Measurements from ENCODE around the gene ZFAND6.
"Not testable (repeated sequence)": the region's sequence is repeated elsewhere in the genome, so short reads cannot be mapped to it uniquely, and the experiment has no call there.

ZFAND6 gene

GRCh38 chr15:80099241-80099640, 39.8 kb downstream of the ZFAND6 start:
- no peak for DNase-seq (ENCODE audit: low read depth)

DNA sequence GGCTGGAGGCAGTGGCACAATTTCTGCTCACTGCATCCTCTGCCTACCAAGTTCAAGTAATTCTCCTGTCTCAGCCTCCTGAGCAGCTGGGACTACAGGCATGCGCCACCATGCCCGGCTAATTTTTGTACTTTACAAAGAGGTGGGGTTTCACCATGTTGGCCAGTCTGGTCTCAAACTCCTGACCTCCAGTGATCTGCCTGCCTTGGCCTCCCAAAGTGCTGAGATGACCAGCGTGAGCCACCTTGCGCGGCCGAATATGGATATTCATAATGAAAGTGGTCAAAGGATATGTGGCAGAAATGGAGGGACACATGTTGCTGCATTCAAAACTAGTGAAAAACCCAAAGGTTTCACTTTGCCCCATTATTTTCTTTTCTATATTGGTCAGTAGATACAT, 40.2 kb downstream of the ZFAND6 start:
- not testable (repeated sequence) for DNase-seq (ENCODE audit: low read depth)

GRCh38 chr15:80100247-80100646, 40.8 kb downstream of the ZFAND6 start:
- no peak for DNase-seq (ENCODE audit: low read depth)

GRCh38 chr15:80105193-80105592, 45.7 kb downstream of the ZFAND6 start:
- DNase-seq (ENCODE audit: low read depth) = no peak

DNA sequence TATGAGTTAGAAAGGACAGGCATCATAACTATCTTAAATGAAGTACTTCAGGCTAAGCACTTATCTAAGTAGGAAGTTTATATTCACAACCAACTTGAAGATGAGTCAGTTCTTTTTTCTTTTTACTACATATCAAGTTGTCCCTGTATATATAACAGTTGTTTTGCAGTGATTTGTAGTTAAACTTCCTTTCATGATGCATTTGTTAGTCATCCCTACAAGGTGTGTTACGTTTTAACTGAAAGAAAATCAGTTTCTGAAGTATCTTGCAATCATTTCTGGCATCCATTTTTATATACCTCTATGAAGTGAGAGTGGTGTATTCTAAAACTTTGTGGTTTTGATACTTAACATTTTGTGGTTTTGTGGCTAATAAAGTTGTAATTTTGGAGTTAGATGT, 46.1 kb downstream of the ZFAND6 start:
- DNase-seq (ENCODE audit: low read depth) = no peak

- no peak for DNase-seq (ENCODE audit: low read depth)
Observed at GRCh38 chr15:80106051-80106450, 46.6 kb downstream of the ZFAND6 start.

GRCh38 chr15:80107204-80107603, 47.7 kb downstream of the ZFAND6 start:
- DNase-seq (ENCODE audit: low read depth) = no peak

DNA sequence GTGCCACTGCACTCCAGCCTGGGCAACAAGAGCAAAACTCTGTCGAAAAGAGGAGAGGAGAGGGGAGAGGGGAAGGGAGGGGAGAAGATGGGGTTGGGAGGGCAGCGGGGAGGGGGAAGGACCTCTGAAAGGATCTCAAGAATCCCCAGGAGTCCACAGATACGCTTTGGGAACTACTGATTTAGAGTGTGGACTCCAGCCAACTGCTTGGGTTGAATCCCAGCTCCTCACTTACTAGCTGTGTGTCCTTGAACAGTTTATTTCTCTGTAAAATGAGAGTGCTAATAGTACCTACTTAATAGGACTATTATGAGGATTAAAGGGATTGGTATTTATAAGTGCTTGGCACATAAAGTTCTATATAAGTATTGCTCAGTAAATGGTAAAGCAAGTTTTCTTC, 48.3 kb downstream of the ZFAND6 start:
- no peak for DNase-seq (ENCODE audit: low read depth)

DNA sequence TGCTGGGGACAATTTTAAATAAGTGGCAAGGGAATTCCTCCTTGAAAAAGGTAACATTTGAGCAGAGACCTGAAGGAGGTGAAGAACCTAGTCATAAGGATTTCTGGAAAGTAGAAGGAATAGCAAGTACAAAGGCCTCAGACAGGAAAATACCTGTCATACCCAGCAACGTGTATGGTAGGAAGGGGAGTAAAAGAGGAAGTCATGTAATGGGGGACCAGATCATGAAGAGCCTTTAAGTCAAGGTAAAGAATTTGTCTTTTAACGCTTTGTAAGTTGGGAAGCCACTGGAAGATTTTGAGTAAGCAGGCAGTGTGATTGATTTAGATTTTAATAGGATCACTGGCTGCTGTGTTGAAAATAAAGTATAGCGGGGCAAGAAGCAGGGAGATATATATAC, 49.9 kb downstream of the ZFAND6 start:
- DNase-seq (ENCODE audit: low read depth) = no peak

- DNase-seq (ENCODE audit: low read depth) = no peak
Observed at GRCh38 chr15:80110920-80111319, 51.4 kb downstream of the ZFAND6 start.

DNA sequence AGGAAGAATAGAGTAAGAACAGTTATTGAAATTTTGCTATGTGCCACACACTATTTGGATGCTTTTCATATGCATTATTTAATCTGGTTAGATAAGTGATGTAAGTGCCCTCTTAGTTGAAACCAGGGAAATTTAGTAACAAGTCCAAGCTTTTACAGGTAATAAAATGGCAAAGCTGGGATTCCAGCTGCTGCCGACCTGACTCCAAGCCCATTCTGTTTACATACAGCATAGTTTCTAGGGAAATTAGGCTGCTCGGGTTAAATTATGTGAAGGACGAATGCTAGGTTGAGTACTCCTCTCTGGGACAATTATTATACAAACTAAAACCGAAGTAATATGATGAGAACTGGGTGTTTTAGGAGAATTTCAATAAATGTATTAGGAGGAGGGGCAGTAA, 54.6 kb downstream of the ZFAND6 start:
- DNase-seq (ENCODE audit: low read depth) = no peak

DNA sequence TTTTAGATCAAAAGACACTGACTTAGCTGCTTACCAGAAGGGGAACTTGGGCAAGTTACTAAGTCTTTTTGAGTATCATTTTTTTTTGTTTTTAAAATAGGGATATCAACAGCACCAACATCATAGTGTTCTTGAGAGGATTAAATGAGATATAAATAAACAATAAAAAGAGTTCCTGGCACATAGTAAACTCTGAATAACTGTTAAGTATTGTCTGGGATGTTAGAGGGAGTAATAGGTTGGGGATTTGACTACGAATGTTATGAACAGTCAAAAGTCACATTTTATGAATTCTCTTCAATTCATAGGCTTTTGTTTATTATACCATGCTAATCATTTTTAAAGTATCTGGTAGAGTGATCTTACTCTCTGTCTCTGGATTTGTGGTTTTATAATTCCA, 55.5 kb downstream of the ZFAND6 start:
- DNase-seq (ENCODE audit: low read depth) = no peak

GRCh38 chr15:80118956-80119355, 59.5 kb downstream of the ZFAND6 start:
- no peak for DNase-seq (ENCODE audit: low read depth)

GRCh38 chr15:80120636-80121035, 61.2 kb downstream of the ZFAND6 start:
- no peak for DNase-seq (ENCODE audit: low read depth)

- DNase-seq (ENCODE audit: low read depth) = no peak
Observed at GRCh38 chr15:80121546-80121945, 62.1 kb downstream of the ZFAND6 start.

DNA sequence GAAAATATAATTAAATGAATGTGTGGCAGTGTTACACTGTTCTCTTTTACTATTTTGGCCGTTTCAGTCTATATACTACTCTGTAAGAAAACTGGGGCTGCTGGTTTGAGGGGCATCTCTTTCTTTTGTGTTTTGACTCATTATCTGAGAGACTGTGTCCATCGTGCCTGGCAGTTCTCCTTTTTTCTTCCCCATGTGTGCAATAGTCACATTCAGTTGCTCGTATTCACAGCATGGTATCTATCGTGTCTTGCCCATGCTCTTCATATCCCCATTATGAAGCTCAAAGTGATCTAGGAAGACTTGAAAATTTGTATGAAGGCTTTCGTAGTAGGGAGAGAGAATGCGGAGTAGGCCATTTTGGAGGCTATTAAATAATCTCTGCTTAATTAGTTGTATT, 63.6 kb downstream of the ZFAND6 start:
- no peak for DNase-seq (ENCODE audit: low read depth)

DNA sequence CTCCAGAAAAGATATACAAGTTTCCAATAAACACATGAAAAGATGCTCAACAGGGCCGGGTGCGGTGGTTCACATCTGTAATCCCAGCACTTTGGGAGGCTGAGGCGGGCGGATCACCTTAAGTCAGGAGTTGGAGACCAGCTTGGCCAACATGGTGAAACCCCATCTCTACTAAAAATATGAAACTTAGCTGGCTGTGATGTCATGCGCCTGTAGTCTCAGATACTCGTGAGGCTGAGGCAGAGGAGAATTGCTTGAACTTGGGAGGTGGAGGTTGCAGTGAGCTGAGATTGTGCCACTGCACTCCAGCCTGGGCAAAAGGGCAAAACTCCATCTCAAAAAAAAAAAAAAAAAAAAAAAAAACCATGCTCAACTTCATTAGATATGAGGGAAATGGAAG, 67.8 kb downstream of the ZFAND6 start:
- DNase-seq (ENCODE audit: low read depth) = not testable (repeated sequence)

DNA sequence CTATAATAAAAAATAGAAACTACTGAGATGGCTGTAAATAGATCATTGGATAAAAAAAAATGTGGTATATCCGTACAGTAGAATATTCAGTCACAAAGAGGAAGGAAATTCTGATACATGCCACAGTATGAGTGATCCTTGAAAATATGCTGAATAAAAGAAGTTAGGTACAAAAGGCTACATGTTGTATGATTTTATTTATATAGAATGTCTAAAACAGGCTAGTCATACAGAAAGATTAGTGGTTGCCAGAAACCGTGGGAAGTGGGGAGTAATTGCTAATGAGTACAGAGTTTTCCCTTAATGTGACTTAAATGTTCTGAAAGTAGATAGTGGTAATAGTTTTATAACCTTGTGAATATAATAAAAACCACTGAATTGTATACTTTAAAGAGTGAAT, 68.4 kb downstream of the ZFAND6 start:
- no peak for DNase-seq (ENCODE audit: low read depth)

DNA sequence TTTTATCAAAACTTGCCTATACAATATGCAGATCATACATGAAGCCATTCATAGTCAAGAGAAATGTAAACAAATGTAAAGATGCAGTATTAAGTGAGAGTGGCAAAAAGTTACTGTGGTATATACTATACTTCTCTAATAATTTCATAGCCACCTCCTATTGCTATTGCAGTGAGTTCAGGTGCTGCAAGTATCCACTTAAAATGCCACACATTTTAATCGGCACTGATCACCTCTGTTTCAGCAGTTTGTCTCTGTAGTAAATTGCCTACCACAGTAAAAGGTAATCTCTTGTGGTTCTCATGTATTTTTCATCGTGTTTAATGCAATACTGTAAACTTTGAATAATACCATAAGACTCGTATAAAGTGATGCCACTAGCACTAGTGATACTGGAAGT, 72.9 kb downstream of the ZFAND6 start:
- no peak for DNase-seq (ENCODE audit: low read depth)

DNA sequence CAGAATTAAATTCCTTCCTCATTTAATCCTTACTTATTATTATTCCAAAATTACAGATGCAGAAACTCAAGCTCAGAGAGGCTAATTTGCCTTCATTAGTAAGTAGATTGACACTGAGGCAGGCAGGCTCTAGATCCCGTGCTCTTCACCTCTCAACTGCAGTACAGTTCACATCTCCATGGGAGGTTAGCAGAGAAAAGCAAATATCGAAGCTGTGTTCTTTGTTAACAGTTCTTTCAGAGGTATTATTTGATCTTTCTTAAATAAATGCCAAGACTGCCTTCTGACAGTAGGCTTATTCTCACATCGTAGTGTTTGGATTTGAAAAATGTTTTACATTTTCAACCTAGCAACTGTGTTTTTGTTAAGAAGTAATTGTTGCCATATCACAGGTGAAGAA, 77.4 kb downstream of the ZFAND6 start:
- DNase-seq (ENCODE audit: low read depth) = no peak

DNA sequence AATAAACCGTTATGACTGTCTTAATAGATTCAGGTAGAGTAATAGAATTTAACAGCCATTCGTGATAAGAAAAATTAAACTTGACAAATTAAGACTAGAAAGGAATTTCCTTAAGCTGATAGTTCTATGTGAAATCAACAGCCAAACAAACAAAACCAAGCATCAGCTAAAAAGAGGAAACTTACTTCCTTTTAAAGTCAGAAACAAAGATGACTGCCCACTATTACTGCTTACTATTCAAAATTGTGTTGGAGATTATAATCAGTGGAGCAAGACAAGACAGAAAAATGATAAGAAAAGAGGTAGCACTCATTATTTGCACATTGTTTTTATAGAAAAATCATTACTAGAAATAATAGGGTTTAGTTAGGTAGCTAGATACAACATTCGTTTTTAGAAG, 79.5 kb downstream of the ZFAND6 start:
- no peak for DNase-seq (ENCODE audit: low read depth)

- DNase-seq (ENCODE audit: low read depth) = no peak
Observed at GRCh38 chr15:80140909-80141308, 81.4 kb downstream of the ZFAND6 start.

DNA sequence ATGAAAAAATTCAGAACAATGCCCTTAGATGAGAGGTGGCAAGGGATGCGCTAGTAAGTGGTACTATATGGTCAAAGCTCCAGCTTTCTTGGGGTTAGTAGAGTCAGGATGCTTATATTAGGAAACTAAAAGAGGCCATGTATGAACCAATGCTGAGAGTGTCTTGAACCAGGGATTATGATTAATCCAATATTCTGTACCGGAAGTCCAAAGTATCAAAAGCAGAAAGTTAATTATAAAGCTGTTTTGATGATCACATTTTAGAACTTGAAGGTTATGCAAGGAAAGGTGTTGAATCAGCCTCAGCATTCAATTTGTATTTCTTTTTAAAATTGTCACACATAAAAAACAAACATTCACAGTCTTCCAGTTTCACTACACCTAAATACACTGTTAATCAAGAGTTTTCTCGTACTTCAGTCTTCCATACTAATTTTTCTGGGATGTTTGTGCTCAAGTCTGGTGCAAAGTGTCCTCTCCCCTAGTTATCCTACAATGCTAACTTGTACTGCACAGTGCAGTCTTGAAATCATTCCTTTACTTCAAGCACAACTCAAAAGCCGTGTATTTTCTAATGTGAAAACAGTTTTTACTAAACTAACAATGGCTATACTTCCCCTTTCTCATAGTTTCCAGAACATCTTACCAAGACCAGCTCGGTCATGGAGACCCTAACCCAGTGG, 82.6 kb downstream of the ZFAND6 start:
- no peak for DNase-seq (ENCODE audit: low read depth)

DNA sequence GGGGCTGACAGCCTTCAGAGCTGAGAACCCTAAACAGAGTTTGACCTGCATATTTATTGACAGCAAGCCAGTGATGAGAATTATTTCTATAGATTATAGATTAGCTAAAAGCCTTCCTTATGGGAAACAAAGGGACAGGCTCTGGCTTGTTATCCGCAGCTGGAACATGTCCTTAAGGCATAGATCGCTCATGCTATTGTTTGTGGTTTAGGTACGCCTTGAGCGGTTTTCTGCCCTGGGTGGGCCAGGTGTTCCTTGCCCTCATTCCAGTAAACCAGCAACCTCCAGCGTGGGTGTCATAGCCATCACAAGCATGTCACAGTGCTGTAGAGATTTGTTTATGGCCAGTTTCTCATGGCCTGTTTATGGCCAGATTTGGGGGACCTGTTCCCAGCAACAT, 83.2 kb downstream of the ZFAND6 start:
- no peak for DNase-seq (ENCODE audit: low read depth)

DNA sequence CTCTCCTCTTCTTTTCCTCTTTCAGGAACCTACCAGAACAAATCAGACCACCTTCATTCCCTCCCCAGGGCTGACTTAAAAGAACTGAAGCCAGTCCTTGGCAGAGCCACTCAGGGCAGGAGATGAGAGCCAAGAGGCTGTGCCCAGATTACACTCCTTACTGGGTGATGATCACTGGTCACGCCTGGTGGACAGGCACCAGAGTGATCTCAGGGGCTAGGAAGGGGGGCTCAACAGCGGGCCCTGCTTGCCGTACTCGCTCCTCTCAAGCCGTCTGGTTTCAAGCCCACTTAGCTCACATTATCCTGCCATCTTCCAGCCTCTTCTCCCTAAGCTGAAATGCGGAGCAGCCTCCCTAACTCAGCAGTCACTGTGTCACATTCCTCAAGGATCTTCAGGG, 91.7 kb downstream of the ZFAND6 start:
- no peak for DNase-seq (ENCODE audit: low read depth)
